SK-N-SH (cell line): ENCODE data around the gene TDRD5. TPM values are rescaled to one million over a fixed set of nuclear protein-coding genes. Genes with fewer than 3 reads are reported as not detected.
A peak's percentile ranks its signal among the peaks of the same experiment; 100 is the strongest.

ENCODE experiments used
- CTCF ChIA-PET: fragments of 300-600, 350-600 bp; formaldehyde crosslinking; extraction: SDS; loops from one replicate; lab custom pipeline; 2021; lab: Yijun Ruan, JAX
- POLR2A ChIA-PET: fragments of 350-600 bp; sonication (Branson Sonifier 250); formaldehyde crosslinking; extraction: SDS; loops from one replicate; lab custom pipeline; 2020; ENCODE audit warnings: antibody characterized with exemption, inconsistent platforms; lab: Yijun Ruan, JAX
- DNase-seq: peaks from one replicate; pipeline ENCODE4 v3.0.0; 2012
- H2AFZ ChIP-seq: fragments of 200-600 bp; sonication (generic); 2 replicates; pipeline ENCODE4 v1.8.1; 2016; ENCODE audit warnings: antibody characterized with exemption, mild to moderate bottlenecking, low read depth
- H3F3A ChIP-seq: fragments of 200-600 bp; sonication (generic); replicated peaks from 2 replicates; pipeline ENCODE3; 2016; ENCODE audit warnings: antibody characterized with exemption, mild to moderate bottlenecking; ENCODE audit not compliant: insufficient read depth
- H3K27ac ChIP-seq, 2 experiments: fragments of 200-500 bp in 1 of 2; fragments of 200-600 bp in 1 of 2; sonication (Bioruptor generic) in 1 of 2; sonication (generic), shearing (Covaris generic) in 1 of 2; 2 replicates each; pipeline versions ENCODE4 v1.5.1 to v1.6.1; 2014 to 2016; ENCODE audit warnings: low read depth in 2 of 2, inconsistent platforms in 1 of 2, low read length in 1 of 2, mild to moderate bottlenecking in 1 of 2, mixed read lengths in 1 of 2
- H3K27me3 ChIP-seq: fragments of 200-600 bp; sonication (generic), shearing (Covaris generic); 2 replicates; pipeline ENCODE4 v1.6.1; 2016; ENCODE audit warnings: mixed run types; ENCODE audit not compliant: insufficient read depth
- H3K36me3 ChIP-seq, 2 experiments: fragments of 200-500 bp in 1 of 2; fragments of 200-600 bp in 1 of 2; sonication (Bioruptor generic) in 1 of 2; sonication (generic) in 1 of 2; replicated peaks in 1 of 2; 2 replicates each; pipeline versions ENCODE3 to v1.5.1; 2014 to 2016; ENCODE audit warnings: low read length in 1 of 2, mild to moderate bottlenecking in 1 of 2; ENCODE audit not compliant: insufficient read depth in 2 of 2, control insufficient read depth in 1 of 2
- H3K4me1 ChIP-seq, 2 experiments: fragments of 200-500 bp in 1 of 2; fragments of 200-600 bp in 1 of 2; sonication (Bioruptor generic) in 1 of 2; sonication (generic), shearing (Covaris generic) in 1 of 2; 2 replicates each; pipeline versions ENCODE4 v1.5.1 to v1.6.1; 2014 to 2016; ENCODE audit warnings: low read depth in 1 of 2, low read length in 1 of 2, mixed run types in 1 of 2; ENCODE audit not compliant: insufficient read depth in 2 of 2, control insufficient read depth in 1 of 2
- H3K4me2 ChIP-seq: fragments of 200-600 bp; sonication (generic), shearing (Covaris generic); 2 replicates; pipeline ENCODE4 v1.6.1; 2017; ENCODE audit warnings: mixed run types
- H3K4me3 ChIP-seq, 2 experiments: fragments of 200-500 bp in 1 of 2; fragments of 200-600 bp in 1 of 2; sonication (Bioruptor generic) in 1 of 2; sonication (generic), shearing (Covaris generic) in 1 of 2; 2 replicates each; pipeline versions ENCODE4 v1.5.1 to v1.8.1; 2014 to 2016; ENCODE audit warnings: low read depth in 2 of 2, inconsistent platforms in 1 of 2, low read length in 1 of 2, mild to moderate bottlenecking in 1 of 2, mixed read lengths in 1 of 2, moderate library complexity in 1 of 2
- H3K79me2 ChIP-seq: fragments of 200-600 bp; sonication (generic); 2 replicates; pipeline ENCODE4 v1.8.1; 2017; ENCODE audit warnings: mild to moderate bottlenecking; ENCODE audit not compliant: insufficient read depth
- H3K9ac ChIP-seq: fragments of 200-600 bp; sonication (generic); 2 replicates; pipeline ENCODE4 v1.6.1; 2017; ENCODE audit warnings: mixed run types
- H3K9me2 ChIP-seq: fragments of 200-600 bp; sonication (generic); 2 replicates; pipeline ENCODE4 v1.6.1; 2017; ENCODE audit warnings: mixed run types
- H3K9me3 ChIP-seq: fragments of 200-600 bp; sonication (generic); 2 replicates; pipeline ENCODE4 v1.6.1; 2017; ENCODE audit warnings: mixed run types, mild to moderate bottlenecking, moderate library complexity
- H4K20me1 ChIP-seq: fragments of 200-600 bp; sonication (generic); 2 replicates; pipeline ENCODE4 v1.6.1; 2017; ENCODE audit warnings: mild to moderate bottlenecking, mixed run types; ENCODE audit not compliant: insufficient read depth
- CHD2 ChIP-seq: fragments of 150-350 bp; IDR thresholded peaks from 2 replicates; pipeline ENCODE4 v1.6.1; 2018; ENCODE audit warnings: low read length; ENCODE audit not compliant: partially characterized antibody
- EZH2phosphoT487 ChIP-seq: fragments of 200-600 bp; sonication (generic); IDR thresholded peaks from 2 replicates; pipeline ENCODE4 v1.6.1; 2017; ENCODE audit warnings: low read depth, mixed run types, mild to moderate bottlenecking, antibody characterized with exemption, moderate library complexity, borderline replicate concordance
- FOSL2 ChIP-seq: IDR thresholded peaks from 2 replicates; pipeline ENCODE4 v1.4.0; 2012; ENCODE audit warnings: low read depth, mild to moderate bottlenecking, moderate library complexity, borderline replicate concordance
- FOXJ3 ChIP-seq: sonication (generic); formaldehyde crosslinking; IDR thresholded peaks from 2 replicates; pipeline ENCODE4 v1.5.1; 2020; ENCODE audit warnings: mild to moderate bottlenecking, missing genetic modification reagents
- GATA2 ChIP-seq: sonication (generic); formaldehyde crosslinking; IDR thresholded peaks from 2 replicates; pipeline ENCODE4 v1.5.0; 2020; ENCODE audit warnings: mild to moderate bottlenecking, missing genetic modification reagents
- IRF3 ChIP-seq: fragments of 150-350 bp; IDR thresholded peaks from 2 replicates; pipeline ENCODE4 v1.6.1; 2016; ENCODE audit warnings: mild to moderate bottlenecking, low read depth, low read length
- MAX ChIP-seq: IDR thresholded peaks from 2 replicates; pipeline ENCODE4 v1.4.0; 2012; ENCODE audit warnings: low read depth
- MXI1 ChIP-seq: IDR thresholded peaks from 2 replicates; pipeline ENCODE4 v1.6.1; 2012; ENCODE audit warnings: mild to moderate bottlenecking, low read depth, low read length, improper control_type of control experiment
- NRF1 ChIP-seq: IDR thresholded peaks from 2 replicates; pipeline ENCODE4 v1.6.1; 2012; ENCODE audit warnings: low read depth, mild to moderate bottlenecking, low read length
- RCOR1 ChIP-seq: fragments of 150-350 bp; IDR thresholded peaks from 2 replicates; pipeline ENCODE4 v1.6.1; 2017; ENCODE audit warnings: antibody characterized with exemption, low read length
- RFX5 ChIP-seq: IDR thresholded peaks from 2 replicates; pipeline ENCODE4 v1.6.1; 2012; ENCODE audit warnings: mild to moderate bottlenecking, improper control_type of control experiment, low read length
- USF1 ChIP-seq: IDR thresholded peaks from 2 replicates; pipeline ENCODE4 v1.4.0; 2012; ENCODE audit warnings: low read depth, borderline replicate concordance
- ZBTB33 ChIP-seq: IDR thresholded peaks from 2 replicates; pipeline ENCODE4 v1.4.0; 2012; ENCODE audit warnings: low read depth, borderline replicate concordance
- WGBS: methylation state at CpG from one replicate; pipeline ENCODE4 v1.1.6; 2017; ENCODE audit warnings: low lambda C conversion rate; 5-methylcytosine and 5-hydroxymethylcytosine counted together
- polyA plus RNA-seq, 3 experiments: library from polyadenylated mRNA; depleted of rRNA; stranded (reverse); fragments of >200 nt; gene quantifications; 2 replicates each; pipeline ENCODE4 v1.2.3, GENCODE V29; 2012

The TDRD5 gene
- not detected in 2 replicates for polyA plus RNA-seq (2012; rRNA removed)
- polyA plus RNA-seq (2012; cell fraction: cytosol; rRNA removed) = not detected in 2 replicates
- not detected in 2 replicates for polyA plus RNA-seq (2012; cell fraction: nucleus; rRNA removed)

- 61% methylated on average over 27 of the region's 75 CpGs for WGBS
- Histone ChIP-seq H3K9ac (no peak within 1 kb of the TSS), H3K79me2 (no peaks in the 10 kb centered on the region), H3K4me2 (peak within 1 kb of the TSS; percentile 41; the same call in 1 of the 2 replicates), H3K9me3 (no peaks in the 10 kb centered on the region)
- peak; percentile 86 for DNase-seq
- TF ChIP-seq EZH2phosphoT487 = no peak
- TF ChIP-seq ZBTB33 = no peak
- TF ChIP-seq RCOR1 = no peak
- TF ChIP-seq GATA2 = no peak
- 0 out of 2 replicates have a peak, but pooled peaks have one; percentile 33 for TF ChIP-seq NRF1
- TF ChIP-seq, all 33 proteins: peak for 1
- H3K27ac ChIP-seq = no peak within 1 kb of the TSS
- H3F3A ChIP-seq = no peaks in the 10 kb centered on the region
- H4K20me1 ChIP-seq = no peaks in the 10 kb centered on the region
- no peaks in the 10 kb centered on the region; the same call in 1 of the 2 replicates for H3K27me3 ChIP-seq
- POLR2A ChIA-PET = no interaction called here
- no peaks in the 10 kb centered on the region; a peak in 1 of 4 replicates for H3K4me1 ChIP-seq
- CTCF ChIA-PET = interaction anchor here (0.5 to 2.2 kb wide), 2 partner anchors 223 to 661 kb away, joined by 3 to 8 read pairs; no protein-coding TSS in a partner anchor
- no peaks in the 10 kb centered on the region for H3K36me3 ChIP-seq
- H2AFZ ChIP-seq = no peak within 1 kb of the TSS
- peak within 1 kb of the TSS in 1 of 2 experiments; percentile 25; a peak in 1 of 4 replicates for H3K4me3 ChIP-seq
- H3K9me2 ChIP-seq = no peaks in the 10 kb centered on the region
Measured at GRCh38 chr1:179591592-179592580, at the start of gene TDRD5. Gene TDRD5, plus strand, starts transcription at chr1:179591832. Its CDS starts 784 bp downstream, at chr1:179592616.

- Histone ChIP-seq H3K9me2 (no peaks in the 10 kb centered on the region), H3K4me3 (no peak overlapping the region), H3K79me2 (no peaks in the 10 kb centered on the region), H4K20me1 (no peaks in the 10 kb centered on the region), H3K36me3 (no peaks in the 10 kb centered on the region), H3K27me3 (no peaks in the 10 kb centered on the region; the same call in 1 of the 2 replicates), H3K9me3 (no peaks in the 10 kb centered on the region), H2AFZ (no peak overlapping the region), H3K27ac (no peak overlapping the region), H3K4me2 (no peak overlapping the region), H3K4me1 (no peaks in the 10 kb centered on the region), H3K9ac (no peak overlapping the region), H3F3A (no peaks in the 10 kb centered on the region)
- ChIA-PET CTCF (interaction anchor here (1.1 kb wide), 1 partner anchor 10 kb away, joined by 4 read pairs; no protein-coding TSS in a partner anchor), POLR2A (no interaction called here)
- WGBS = 26% methylated on average over 3 of the region's 3 CpGs
- no peak for DNase-seq
- no peak for TF ChIP-seq USF1
- TF ChIP-seq MXI1 = no peak
- no peak for TF ChIP-seq FOXJ3 (CRISPR knock-in tag)
- TF ChIP-seq NRF1 = no peak
- TF ChIP-seq CHD2 = no peak
- no peak for TF ChIP-seq IRF3
- no peak for TF ChIP-seq RFX5
- TF ChIP-seq MAX = no peak
- no peak for TF ChIP-seq FOSL2
Measured at GRCh38 chr1:179545321-179545720, 46.3 kb upstream of the TDRD5 start.
